ENCODE results near the gene COBL.

COBL gene

DNA sequence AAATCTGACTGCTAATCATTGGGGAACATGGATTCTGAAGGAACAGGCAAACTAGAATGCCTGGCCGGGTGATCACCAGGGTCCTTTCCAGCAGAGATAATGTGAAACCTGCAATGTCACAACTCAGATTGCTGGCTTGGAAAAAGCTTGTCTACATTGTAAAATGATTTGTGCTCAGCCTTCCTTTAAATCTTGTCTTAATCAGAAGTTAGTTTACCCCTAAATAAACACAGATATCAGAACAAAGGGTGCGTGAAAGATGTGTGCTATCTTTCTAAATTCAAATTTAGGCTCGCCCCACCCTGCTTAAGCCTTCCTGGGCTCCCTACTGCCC is 26.3 kb downstream of the COBL start:
- TF ChIP-seq, protein P1, sequence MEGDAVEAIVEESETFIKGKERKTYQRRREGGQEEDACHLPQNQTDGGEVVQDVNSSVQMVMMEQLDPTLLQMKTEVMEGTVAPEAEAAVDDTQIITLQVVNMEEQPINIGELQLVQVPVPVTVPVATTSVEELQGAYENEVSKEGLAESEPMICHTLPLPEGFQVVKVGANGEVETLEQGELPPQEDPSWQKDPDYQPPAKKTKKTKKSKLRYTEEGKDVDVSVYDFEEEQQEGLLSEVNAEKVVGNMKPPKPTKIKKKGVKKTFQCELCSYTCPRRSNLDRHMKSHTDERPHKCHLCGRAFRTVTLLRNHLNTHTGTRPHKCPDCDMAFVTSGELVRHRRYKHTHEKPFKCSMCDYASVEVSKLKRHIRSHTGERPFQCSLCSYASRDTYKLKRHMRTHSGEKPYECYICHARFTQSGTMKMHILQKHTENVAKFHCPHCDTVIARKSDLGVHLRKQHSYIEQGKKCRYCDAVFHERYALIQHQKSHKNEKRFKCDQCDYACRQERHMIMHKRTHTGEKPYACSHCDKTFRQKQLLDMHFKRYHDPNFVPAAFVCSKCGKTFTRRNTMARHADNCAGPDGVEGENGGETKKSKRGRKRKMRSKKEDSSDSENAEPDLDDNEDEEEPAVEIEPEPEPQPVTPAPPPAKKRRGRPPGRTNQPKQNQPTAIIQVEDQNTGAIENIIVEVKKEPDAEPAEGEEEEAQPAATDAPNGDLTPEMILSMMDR (IDR thresholded peaks at IDR 0.05; ENCODE audit: low read length, missing control alignments), result no peak
- H3K4me3 ChIP-seq (replicated peaks; ENCODE audit: low read depth, low read length), result no peak overlapping the region
- DNase-seq (ENCODE audit: low read depth), result no peak

DNA sequence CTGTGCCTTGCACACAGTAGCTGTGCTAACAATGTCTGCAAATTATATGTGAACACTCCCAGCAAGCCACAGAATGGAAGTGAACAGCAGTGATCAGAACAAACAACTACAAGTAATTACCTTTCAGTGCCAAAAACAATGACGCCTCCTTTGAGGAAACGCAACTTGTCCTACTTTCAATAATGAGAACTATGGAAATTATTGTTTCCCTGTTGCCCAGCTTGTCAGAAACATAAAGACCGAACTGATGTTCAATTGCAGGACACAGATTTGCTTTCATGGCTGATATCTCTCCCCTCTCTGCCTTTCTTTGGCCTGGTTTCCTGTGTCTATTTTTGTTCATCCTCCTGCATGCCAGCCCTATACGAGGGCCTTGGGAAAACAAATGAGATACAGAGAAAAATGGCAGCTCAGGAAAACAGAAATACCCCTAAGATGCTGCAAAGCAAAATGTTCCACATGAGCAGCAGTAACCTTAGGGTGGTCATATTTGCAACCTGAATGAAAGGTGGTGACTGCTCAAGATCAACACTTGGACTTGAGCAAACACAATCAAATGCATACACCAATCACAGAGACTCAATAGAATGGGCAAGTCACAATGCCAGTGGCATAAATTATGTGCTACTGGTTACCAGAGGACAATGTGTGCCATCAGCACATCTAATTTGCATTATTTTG is 26.8 kb downstream of the COBL start:
- H3K4me3 ChIP-seq (replicated peaks; ENCODE audit: low read depth, low read length), result no peak overlapping the region
- TF ChIP-seq, protein P1 (IDR thresholded peaks at IDR 0.05; ENCODE audit: low read length, missing control alignments), result no peak
- no peak for DNase-seq (ENCODE audit: low read depth)

DNA sequence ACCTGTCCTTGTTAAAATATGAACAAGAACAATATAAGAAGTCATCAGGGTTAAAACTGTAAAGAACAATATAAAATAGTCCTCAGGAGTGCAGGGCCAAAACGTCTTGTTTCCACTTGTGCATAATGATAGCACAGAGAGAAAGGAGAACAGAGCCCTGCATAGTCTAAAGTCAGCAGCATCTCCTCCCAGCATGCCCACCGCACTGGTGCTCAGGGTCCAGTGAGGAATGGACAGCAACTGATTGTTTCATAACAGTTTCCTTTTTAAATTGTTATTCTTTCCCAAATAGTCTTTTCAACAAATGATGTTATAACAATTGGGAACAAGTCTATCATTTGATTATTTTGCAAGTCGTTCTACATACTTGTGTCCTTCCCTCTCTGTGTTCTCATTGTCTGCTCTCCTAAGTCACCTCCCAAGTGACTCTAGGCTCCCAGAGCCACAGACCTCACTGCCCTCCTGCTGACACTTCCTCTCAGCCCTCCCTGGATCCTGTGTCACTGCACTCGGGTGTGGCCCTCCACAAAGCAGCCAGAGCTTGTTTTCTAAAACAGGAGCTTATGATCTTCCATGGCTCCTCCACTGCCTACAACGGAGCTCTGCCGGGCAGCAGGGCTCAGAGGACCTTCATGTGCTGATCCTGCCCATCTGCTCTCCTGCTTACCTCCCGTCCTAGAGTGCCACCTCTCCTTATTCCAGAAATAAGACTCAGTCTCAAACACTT is 27.6 kb downstream of the COBL start:
- no peak for DNase-seq (ENCODE audit: low read depth)
- TF ChIP-seq, protein P1 (IDR thresholded peaks at IDR 0.05; ENCODE audit: low read length, missing control alignments), result no peak
- no peak overlapping the region for H3K4me3 ChIP-seq (replicated peaks; ENCODE audit: low read depth, low read length)

DNA sequence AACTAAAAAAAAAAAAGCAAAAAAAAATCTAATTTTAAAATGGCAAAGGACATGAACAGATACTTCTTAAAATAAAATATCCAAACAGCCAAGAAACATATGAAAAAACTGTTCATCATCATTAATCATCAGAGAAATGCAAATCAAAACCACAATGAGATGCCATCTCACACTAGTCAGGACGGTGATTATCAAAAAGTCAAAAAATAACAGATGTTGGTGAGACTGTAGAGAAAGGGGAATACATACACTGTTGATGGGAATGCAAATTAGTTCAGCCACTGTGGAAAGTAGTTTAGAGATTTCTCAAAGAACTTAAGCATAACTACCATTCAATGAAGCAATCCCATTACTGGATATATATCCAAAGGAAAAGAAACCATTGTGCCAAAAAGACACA is 30.2 kb downstream of the COBL start:
- DNase-seq (ENCODE audit: low read depth), result no peak
- H3K4me3 ChIP-seq (replicated peaks; ENCODE audit: low read depth, low read length), result no peak overlapping the region
- TF ChIP-seq, protein P1 (IDR thresholded peaks at IDR 0.05; ENCODE audit: low read length, missing control alignments), result no peak

DNA sequence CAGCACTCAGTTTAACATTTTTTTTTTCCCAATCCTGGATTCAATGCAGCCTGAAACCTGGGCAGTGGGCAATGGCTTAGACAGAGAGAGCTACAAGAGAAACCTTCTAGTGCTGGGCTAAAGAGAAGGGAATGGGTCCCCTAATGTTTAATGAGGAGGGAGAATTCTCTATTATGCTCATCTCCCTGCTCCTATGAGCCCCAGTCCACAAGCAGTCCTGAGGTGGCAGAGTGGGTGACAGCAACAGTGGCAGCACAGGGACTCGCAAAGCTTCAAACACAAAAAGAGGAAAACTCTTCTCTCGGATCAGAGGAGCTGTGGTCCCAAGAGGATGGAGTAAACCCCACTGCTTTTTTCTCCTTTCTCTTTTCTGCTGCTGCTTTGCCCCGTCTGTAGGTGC is 36.5 kb downstream of the COBL start:
- no peak for DNase-seq (ENCODE audit: low read depth)
- TF ChIP-seq, protein P1 (IDR thresholded peaks at IDR 0.05; ENCODE audit: low read length, missing control alignments), result no peak
- no peak overlapping the region for H3K4me3 ChIP-seq (replicated peaks; ENCODE audit: low read depth, low read length)

DNA sequence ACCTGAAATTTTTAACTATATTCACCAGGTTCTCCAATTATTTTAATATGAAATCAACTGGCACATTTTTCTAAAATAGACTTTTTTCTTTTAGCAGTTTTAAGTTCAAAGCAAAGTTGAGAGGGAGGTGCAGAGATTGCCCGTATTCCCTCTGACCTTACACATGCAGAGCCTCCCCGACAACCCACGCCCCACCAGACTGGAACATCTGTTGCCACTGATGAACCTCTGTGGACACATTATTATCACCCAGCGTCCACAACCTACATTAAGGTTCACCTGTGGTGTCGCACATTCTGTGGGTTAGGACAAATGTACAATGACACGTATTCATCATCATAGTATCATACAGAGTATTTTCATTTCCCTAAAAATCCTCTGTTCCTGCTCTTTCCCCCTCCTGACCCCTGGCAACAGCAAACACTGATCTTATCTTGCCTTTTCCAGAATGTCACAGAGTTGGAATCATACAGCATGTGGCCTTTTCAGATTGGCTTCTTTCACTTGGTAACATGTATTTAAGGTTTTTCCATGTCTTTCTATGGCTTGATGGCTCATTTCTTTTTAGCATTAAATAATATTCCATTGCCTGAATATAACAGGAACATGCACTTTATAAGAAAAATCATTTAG is 37.1 kb downstream of the COBL start:
- DNase-seq (ENCODE audit: low read depth), result no peak
- TF ChIP-seq, protein P1 (IDR thresholded peaks at IDR 0.05; ENCODE audit: low read length, missing control alignments), result no peak
- no peak overlapping the region for H3K4me3 ChIP-seq (replicated peaks; ENCODE audit: low read depth, low read length)

Measured in fibroblast of pulmonary artery (primary cell).